ENCODE results near the gene GRK1.

DNA sequence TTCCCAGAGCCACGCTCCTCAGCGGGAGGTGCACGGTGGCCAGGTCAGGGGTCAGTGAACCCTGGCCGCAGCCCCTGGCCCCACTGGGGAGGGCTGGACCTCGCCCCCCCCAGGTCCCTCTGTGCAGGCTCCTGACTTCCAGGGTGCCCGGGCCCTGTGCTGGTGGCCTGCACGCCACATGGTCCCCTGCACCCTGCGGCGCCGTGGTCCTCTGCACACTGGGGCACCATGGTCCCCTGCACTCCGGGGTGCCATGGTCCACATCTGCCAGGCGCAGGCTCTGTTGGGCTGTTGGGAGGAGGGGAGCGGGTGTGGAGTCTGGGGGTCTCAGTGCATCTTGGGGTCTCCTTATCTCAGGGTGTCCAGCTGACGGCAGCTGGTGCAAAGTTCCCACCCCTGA, 68.7 kb downstream of the GRK1 start:
- TF ChIP-seq, protein P1, sequence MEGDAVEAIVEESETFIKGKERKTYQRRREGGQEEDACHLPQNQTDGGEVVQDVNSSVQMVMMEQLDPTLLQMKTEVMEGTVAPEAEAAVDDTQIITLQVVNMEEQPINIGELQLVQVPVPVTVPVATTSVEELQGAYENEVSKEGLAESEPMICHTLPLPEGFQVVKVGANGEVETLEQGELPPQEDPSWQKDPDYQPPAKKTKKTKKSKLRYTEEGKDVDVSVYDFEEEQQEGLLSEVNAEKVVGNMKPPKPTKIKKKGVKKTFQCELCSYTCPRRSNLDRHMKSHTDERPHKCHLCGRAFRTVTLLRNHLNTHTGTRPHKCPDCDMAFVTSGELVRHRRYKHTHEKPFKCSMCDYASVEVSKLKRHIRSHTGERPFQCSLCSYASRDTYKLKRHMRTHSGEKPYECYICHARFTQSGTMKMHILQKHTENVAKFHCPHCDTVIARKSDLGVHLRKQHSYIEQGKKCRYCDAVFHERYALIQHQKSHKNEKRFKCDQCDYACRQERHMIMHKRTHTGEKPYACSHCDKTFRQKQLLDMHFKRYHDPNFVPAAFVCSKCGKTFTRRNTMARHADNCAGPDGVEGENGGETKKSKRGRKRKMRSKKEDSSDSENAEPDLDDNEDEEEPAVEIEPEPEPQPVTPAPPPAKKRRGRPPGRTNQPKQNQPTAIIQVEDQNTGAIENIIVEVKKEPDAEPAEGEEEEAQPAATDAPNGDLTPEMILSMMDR (IDR thresholded peaks at IDR 0.05) = no peak
- TF ChIP-seq POLR2A (IDR thresholded peaks at IDR 0.05) = no peak

All from heart left ventricle (tissue), 13 donors.